GM18507 (cell line): ENCODE results near the gene ZNF546.
"Not testable (repeated sequence)": the region's sequence is repeated elsewhere in the genome, so short reads cannot be mapped to it uniquely, and the experiment has no call there.

Experiments
- DNase-seq: peaks from one replicate; pipeline ENCODE4 v3.0.0; 2011; ENCODE audit warnings: low read depth; ENCODE audit not compliant: insufficient read length; ENCODE audit errors: extremely low spot score
- FAIRE-seq: peaks from 2 replicates; lab custom pipeline; 2011; peaks lifted over from hg19 to GRCh38; lab: Jason Lieb, UNC

Gene ZNF546

DNA sequence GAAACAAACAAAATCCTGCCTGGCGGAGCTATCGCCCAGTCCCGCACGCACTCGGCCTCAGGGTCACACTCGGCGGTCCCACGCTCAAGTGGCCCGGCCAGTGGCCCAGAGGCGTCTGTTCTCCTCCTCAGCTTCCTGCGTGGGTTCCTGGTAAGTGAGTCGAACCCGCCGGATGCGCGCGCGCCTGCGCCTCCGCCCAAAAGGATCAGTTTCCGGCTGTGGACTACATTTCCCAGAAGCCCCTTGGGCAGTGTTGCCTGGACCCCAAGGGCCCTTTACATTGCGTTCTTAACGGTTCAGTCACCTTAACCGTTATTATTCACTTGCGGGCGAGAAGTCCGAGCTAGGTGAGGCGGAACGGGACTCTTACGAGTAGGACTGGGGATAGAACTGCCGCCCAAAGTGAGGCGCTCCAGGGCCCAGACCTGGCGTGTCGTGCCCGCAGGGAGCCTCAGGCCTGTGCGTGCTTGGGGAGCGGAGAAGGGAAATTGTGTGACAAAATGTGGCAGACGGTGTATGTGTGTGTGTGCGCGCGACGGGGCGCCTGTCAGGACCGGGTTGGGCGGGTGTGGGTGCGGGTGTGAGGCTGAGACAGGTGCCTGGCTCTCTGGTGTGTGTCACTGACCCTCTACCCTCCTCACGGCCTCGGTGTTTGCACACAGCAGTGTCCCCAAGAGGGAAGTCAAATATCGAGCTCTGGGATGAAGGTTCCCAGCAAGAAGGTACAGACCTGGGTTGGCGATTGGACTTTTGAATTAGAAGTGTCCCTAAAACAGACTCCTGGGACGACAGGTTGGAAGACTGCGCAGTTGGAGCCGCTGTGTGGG lies at the start of gene ZNF546:
TSS of gene ZNF546 (plus strand) at position 250 of the 827 bp plus-strand sequence. CDS start 1,267 bp downstream, outside the sequence.
- DNase-seq (peak; percentile 88), FAIRE-seq (peak; percentile 94)

DNA sequence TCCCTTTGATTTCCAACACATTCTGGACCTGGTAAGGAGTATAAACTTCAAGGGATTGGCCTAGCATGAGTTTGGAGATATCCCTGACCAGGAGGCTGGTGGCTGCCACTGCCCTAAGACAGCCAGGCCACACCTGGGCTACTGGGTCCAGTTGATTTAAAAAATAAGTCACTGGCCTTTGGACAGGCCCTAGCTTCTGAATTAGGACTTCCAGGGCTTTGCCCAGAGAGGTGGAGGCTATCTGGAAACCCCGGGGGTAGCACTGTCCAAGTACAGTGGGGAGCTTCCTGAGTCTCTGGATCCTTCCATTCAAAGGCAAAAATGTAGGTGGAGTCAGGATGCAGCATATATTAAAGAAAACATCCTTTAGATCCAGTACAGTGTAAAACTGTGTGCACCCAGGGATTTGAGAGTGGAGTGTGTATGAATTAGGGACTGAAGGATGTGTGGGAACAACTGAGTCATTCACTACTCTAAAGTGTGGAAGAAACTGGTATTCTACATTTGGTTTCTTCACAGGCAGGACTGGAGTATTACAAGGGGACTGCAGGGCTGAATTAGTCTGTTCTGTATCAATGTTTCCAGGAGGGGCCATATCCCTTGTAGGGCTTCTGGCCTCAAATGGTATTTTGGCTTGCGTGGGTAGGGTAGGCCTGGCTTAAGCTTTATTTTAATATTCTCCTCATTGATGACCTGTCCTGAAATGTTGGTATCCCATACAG lies 47.7 kb upstream of the ZNF546 start:
- DNase-seq (no peak), FAIRE-seq (no peak)

DNA sequence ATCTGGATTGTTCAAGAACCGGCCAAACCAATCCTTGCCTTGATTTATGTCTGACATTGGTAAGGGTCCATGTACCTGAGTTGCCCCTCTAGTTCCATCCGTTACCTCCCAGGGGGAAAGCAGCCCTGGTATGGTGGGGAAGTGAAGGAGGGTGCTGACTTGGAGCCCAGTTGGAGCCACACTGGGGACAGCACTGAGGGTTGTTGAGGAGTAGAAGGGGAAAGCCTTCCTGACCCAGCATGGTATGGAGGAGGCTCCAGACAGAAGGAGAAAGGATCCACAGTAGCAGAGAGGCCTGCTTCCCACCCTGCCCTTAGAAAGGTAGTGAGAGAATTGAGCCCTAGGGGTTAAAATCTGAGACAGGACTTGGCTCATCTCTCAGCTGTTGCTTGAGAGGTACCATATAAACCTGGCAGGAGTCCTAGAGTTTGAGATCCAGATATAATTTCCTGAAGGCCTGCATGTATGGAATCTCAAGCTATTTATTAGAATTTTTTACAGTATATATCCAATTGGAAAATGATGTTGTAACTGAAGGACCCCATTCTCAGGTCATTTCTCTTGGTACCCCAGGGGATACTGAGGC lies 45.7 kb upstream of the ZNF546 start:
- no peak for FAIRE-seq
- DNase-seq, result no peak

DNA sequence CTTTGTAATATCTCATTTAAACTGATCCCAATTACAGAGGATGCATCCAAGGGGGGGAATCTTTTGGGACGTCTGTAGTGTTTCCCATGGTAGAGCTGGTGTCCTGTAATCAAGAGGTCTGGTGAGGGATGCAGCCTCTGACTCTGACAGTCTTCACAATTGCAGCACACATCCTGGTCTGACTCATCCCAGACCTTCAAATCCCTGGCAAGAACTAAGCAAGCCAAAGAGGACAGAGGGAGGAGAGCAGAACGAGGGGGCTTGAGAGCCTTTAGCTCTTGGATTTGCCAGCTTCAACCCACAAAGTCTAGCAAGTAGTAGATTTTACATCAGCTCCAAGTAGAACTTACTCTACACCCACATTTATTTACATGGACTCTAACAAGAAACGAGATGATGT lies 45.2 kb upstream of the ZNF546 start:
- FAIRE-seq (no peak), DNase-seq (no peak)

DNA sequence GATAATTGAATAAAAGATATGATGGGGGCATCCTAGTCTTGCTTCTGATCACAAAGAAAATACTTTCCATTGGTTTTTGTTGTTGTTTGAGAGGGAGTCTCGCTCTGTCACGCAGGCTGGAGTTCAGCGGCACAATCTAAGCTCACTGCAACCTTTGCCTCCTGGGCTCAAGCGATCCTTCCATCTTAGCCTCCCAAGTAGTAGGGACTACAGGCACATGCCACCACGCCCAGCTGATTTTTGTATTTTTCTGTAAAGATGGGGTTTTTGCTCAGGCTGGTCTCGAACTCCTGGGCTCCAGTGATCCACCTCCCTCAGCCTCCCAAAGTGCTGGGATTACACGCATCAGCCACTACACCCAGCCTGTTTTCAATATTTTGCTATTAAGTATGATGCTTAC lies 42.9 kb upstream of the ZNF546 start:
- peak; percentile 9 for FAIRE-seq
- DNase-seq, result no peak

DNA sequence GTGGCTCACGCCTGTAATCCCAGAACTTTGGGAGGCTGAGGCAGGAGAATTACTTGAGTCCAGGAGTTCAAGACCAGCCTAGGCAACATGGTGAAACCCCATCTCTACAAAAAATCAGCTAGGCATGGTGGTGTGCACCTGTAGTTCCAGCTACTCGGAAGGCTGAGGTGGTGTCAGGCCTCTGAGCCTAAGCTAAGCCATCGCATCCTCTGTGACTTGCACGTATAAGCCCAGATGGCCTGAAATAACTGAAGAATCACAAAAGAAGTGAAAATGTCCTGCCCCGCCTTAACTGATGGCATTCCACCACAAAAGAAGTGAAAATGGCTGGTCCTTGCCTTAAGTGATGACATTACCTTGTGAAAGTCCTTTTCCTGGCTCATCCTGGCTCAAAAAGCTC lies 39.0 kb upstream of the ZNF546 start:
- not testable (repeated sequence) for DNase-seq, FAIRE-seq

DNA sequence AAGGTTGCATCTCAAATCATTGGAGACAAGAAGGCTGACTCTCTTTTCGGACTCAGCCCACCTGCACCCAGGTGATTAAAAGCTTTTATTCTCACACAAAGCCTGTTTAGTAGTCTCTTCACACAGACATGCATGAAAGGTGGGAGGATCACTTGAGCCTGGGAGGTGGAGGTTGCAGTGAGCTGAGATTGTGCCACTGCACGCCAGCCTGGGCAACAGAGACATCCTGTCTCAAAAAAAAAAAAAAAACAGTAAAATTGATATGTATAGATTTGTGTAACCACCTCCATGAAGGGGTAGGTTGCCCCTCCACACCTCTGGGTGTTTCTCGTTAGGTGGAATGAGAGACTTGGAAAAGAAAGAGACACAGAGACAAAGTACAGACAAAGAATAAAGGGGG lies 37.9 kb upstream of the ZNF546 start:
- not testable (repeated sequence) for FAIRE-seq, DNase-seq

DNA sequence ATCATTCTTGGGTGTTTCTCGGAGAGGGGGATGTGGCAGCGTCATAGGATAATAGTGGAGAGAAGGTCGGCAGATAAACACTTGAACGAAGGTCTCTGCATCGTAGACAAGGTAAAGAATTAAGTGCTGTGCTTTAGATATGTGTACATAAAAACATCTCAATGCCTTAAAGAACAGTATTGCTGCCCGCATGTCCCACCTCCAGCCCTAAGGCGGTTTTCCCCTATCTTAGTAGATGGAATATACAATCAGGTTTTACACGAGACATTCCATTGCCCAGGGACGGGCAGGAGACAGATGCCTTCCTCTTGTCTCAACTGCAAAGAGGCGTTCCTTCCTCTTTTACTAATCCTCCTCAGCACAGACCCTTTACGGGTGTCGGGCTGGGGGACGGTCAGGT lies 37.5 kb upstream of the ZNF546 start:
- DNase-seq, FAIRE-seq: not testable (repeated sequence)

DNA sequence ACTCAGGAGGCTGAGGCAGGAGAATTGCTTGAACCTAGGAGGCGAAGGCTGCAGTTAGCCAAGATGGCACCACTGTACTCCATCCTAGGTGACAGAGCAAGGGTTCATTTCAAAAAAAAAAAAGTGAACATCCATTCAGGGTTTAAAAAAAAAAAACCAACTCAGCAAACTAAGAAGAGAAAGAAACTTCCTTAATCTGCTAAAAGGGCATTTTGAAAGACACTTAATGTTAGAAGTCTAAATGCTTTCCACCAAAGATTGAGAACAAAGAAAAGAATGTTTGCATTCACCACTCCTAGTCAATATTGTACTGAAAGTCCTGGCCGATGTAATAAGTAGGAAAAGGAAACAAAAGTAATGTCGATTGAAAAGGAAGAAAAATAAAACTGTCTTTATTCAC lies 33.0 kb upstream of the ZNF546 start:
- FAIRE-seq (no peak), DNase-seq (no peak)

DNA sequence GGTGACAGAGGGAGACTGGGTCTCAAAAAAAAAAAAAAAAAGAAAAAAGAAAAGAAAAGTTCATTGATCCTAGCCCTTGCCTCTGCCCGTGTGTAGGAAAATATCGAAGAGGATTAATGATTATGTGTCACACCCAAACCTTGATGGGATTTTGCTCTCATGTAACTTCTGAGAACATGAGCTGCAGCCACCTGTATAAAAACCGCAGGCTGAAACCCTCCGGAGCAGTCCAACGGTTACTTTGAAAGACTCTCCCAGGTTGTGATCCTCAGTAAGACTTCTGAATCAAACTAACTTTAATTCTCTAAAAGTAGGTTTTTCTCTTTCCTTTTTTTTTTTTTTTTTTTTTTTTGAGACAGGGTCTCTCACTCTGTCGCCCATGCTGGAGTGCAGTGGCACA lies 30.2 kb upstream of the ZNF546 start:
- FAIRE-seq, result no peak
- no peak for DNase-seq

DNA sequence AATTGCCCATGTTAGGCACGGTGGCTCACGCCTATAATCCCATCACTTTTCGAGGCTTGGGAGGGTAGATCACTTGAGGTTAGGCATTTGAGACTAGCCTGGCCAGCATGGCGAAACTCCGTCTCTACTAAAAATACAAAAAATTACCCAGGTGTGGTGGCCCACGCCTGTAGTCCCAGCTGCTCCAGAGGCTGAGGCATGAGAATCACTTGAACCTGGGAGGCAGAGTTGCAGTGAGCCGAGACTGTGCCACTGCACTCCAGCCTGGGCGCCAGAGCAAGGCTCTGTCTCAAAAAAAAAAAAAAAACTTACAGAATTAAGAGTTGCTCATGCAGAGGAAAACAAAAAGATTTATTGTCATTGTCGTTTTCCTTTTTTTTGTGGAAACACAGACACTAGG lies 29.3 kb upstream of the ZNF546 start:
- DNase-seq (no peak), FAIRE-seq (no peak)

DNA sequence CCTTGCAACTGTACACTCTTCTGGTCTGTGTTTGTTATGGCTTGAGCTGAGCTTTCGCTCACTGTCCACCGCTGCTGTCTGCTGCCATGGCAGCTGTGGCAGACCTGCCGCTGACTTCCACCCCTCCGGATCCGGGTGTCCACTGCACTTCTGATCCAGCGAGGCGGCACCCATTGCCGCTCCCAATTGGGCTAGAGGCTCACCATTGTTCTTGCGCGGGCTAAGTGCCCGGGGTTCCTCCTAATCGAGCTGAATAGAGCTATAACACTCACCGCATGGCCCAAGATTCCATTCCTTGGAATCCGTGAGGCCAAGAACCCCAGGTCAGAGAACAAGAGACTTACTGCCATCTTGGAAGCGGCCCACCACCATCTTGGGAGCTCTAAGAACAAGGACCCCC lies 28.1 kb upstream of the ZNF546 start:
- DNase-seq (no peak), FAIRE-seq (no peak)

DNA sequence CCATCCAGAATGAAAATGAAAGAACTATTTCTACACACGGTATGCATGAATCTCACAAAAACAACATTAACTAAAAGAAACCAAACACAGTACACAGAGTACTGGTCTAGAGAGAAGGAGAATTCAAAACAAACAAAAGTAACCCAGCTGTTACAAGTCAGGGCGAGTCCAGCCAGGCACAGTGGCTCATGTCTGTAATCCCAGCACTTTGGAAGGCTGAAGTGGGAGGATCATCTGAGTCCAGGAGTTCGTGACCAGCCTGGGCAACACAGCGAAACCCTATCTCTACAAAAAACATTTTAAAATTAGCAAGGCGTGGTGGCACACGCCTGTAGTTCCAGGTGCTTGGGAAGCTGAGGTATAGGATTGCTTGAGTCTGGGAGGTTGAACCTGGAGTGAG lies 27.6 kb upstream of the ZNF546 start:
- FAIRE-seq, result peak; percentile 26
- DNase-seq, result no peak

DNA sequence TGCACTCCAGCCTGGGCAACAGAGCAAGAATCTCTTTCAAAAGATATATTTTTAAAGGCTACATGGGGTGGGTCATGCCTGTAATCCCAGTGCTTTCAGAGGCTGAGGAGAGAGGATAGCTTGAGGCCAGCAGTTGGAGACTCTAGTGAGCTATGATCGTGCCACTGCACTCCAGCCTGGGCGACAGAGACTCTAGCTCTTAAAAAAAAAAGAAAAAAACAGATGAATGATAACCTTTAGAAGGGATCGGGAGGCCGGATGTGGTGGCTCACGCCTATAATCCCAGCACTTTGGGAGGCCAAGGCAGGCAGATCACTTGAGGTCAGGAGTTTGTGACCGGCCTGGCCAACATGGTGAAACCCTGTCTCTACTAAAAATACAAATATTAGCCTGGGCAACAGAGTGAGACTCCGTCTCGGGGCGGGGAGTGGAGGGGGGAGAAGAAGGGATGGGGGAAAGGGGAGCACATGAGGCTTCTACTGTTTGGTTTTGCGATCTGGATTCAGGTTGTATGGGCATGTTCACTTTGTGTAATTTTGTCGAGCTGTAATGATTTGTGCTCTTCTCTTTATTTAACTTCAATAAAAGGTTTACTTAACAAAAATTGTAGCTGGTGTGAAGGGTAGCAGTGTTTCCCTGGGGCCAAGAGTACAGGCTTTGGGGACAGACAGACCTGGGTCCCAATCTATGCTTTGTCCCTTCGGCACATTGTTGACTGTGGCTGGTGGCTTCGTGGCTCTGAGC lies 27.0 kb upstream of the ZNF546 start:
- DNase-seq (no peak), FAIRE-seq (no peak)

DNA sequence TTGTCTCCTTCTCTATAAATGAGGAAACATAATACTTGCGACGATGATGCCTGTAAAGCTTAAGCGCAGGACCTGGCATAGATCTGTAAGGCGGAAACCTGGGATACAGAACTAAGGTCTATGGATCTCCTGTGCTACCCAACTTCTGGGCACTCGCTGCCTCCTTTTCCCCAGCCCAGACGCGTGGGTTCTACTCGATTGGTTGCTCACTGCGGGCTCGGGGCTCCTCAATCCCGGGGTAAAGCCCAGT lies 26.5 kb upstream of the ZNF546 start:
- FAIRE-seq (no peak), DNase-seq (no peak)

DNA sequence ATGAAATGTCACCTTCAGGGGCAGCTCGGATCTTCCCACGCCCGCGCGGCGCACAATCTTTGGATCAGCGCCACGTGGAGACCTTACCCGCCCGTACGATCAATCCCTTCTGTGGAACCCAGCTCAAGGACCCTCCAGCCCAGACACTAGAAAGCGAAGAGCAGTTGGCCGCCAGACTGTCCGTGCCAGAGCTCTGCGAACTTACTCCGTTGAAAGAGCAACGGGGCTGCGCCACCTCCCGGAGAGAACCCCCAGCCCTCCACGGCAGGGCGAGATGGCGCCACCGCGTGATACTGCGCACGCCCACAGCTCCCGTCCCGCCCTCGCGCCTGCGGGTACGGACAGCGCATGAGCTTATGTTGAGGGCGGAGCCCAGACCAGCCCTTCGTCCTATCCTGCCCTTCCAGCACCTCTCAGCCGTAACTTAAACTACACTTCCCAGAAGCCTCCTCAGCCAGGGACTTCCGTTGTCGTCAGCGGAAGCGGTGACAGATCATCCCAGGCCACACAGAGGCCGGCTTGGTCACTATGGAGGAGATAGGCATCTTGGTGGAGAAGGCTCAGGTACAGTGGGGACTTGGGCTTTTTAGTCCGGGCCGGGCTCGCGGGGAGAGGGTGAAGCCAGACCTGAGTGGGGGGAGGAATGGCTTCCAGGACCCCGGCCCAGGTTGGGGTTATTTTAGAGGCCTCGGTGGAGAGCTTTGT lies 26.0 kb upstream of the ZNF546 start, which contains the start of gene PSMC4:
TSS of gene PSMC4 (plus strand) at position 491 of the 705 bp plus-strand sequence. CDS start at position 529, 38 bp downstream.
- FAIRE-seq (peak; percentile 100), DNase-seq (peak; percentile 95)

DNA sequence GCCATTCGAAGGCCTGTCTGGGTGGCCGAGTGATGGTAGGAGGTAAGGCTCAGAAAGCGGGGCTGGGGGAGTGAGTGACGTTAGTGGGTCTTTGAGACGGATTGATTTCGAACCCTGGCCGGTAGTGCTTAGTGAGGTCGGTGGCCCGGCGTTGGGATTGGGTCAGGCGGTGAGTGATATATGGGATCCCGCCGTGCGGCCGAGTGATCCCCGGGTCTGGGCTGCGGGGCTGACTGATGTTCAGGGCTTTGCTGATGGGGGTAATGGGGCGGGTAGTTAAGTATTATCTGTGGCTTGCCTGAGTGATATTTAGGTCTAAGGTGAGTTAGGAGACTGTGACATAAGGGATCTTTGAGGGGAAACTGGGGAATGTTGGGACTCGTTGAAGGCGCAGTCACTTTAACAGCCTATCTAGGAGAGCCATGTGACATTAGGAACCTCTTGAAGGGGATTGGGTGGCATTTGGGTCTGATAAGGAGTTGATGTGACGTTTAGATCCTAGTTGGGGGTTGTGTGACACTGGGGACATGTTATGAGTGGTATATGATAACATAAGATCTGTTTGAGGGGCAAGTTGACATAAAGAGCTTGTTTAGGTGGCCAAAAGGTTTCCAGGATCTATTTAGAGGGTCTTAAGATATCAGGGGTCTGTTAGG lies 25.4 kb upstream of the ZNF546 start:
- no peak for FAIRE-seq
- DNase-seq, result no peak

DNA sequence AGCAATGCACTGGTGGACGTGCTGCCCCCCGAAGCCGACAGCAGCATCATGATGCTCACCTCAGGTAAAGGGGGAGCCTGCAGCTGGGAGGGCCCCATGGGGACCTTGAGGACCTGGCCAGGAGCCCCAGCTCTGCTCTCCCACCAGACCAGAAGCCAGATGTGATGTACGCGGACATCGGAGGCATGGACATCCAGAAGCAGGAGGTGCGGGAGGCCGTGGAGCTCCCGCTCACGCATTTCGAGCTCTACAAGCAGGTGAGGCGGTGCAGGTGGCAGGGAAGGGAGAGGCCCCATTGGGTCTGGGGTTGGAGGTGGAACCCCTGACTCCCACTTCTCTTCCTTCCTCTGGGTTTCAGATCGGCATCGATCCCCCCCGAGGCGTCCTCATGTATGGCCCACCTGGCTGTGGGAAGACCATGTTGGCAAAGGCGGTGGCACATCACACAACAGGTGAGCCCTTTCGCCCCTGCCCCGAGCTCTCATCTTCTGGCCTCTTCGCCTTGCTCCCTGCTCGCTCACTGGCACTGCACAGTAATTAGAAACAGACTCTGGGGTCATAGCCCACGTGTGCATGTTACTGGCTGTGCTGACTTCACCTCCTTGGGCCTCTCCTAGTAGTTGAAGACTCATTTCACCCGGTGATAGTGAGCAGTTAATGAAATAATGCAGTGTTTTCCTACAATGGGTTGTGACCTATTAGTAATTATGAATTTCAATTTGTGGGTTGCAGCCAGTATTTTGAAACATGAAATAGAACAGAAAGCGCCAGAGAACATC lies 22.3 kb upstream of the ZNF546 start:
- FAIRE-seq, result no peak

More for the DNA sequence above, 22.3 kb upstream of the ZNF546 start:
- DNase-seq, result no peak
